Neuronal stem cell (in vitro differentiated cells): ENCODE measurements around the gene ZC3HAV1.

Experiments used
- DNase-seq: peaks from one replicate; pipeline ENCODE4 v3.0.0-alpha.2; 2013; ENCODE audit warnings: low spot score
- H2AFZ ChIP-seq: one replicate; pipeline ENCODE4 v1.6.1; 2013; ENCODE audit warnings: mild to moderate bottlenecking, low read length, inconsistent platforms
- H2AK5ac ChIP-seq: 2 replicates; pipeline ENCODE4 v1.6.1; 2013; ENCODE audit warnings: low read depth, mild to moderate bottlenecking, inconsistent platforms, low read length, moderate library complexity, mixed read lengths
- H2BK120ac ChIP-seq: 2 replicates; pipeline ENCODE4 v1.6.1; 2013; ENCODE audit warnings: low read depth, mild to moderate bottlenecking, inconsistent platforms, low read length, moderate library complexity, mixed read lengths
- H2BK12ac ChIP-seq: one replicate; pipeline ENCODE4 v1.6.1; 2013; ENCODE audit warnings: low read length, inconsistent platforms
- H2BK15ac ChIP-seq: 2 replicates; pipeline ENCODE4 v1.6.1; 2013; ENCODE audit warnings: mild to moderate bottlenecking, low read length, inconsistent platforms, mixed read lengths
- H2BK5ac ChIP-seq: one replicate; pipeline ENCODE4 v1.6.1; 2013; ENCODE audit warnings: inconsistent platforms, mild to moderate bottlenecking, low read length, moderate library complexity
- H3K14ac ChIP-seq: one replicate; pipeline ENCODE4 v1.6.1; 2013; ENCODE audit warnings: low read length, inconsistent platforms
- H3K18ac ChIP-seq: 2 replicates; pipeline ENCODE4 v1.6.1; 2013; ENCODE audit warnings: low read length, inconsistent platforms
- H3K23ac ChIP-seq: 2 replicates; pipeline ENCODE4 v1.6.1; 2013; ENCODE audit warnings: low read depth, mild to moderate bottlenecking, mixed read lengths, low read length, inconsistent platforms; ENCODE audit not compliant: poor library complexity
- H3K27ac ChIP-seq: replicated peaks from 3 replicates; pipeline ENCODE4 v1.5.1; 2013; ENCODE audit warnings: low read length, inconsistent platforms
- H3K27me3 ChIP-seq, 3 experiments: 2 replicates each; pipeline ENCODE4 v1.6.1; 2013; ENCODE audit warnings: low read length in 3 of 3, mild to moderate bottlenecking in 2 of 3, inconsistent platforms in 1 of 3, low read depth in 1 of 3, mixed read lengths in 1 of 3, moderate library complexity in 1 of 3; ENCODE audit not compliant: control insufficient read depth in 3 of 3, insufficient read depth in 3 of 3
- H3K36me3 ChIP-seq, 2 donors: replicated peaks in 1 of 2; 2 replicates each; pipeline ENCODE4 v1.6.1; 2013; ENCODE audit warnings: low read length in 2 of 2; ENCODE audit not compliant: control insufficient read depth in 2 of 2, insufficient read depth in 2 of 2
- H3K4ac ChIP-seq: 2 replicates; pipeline ENCODE4 v1.6.1; 2013; ENCODE audit warnings: inconsistent platforms, mild to moderate bottlenecking, low read length, moderate library complexity
- H3K4me1 ChIP-seq, 2 donors: 1 replicate in 1 of 2; 2 replicates in 1 of 2; pipeline ENCODE4 v1.6.1; 2013; ENCODE audit warnings: low read length in 2 of 2, low read depth in 1 of 2; ENCODE audit not compliant: control insufficient read depth in 2 of 2, insufficient read depth in 1 of 2
- H3K4me2 ChIP-seq: one replicate; pipeline ENCODE4 v1.6.1; 2013; ENCODE audit warnings: mild to moderate bottlenecking, low read length, inconsistent platforms; ENCODE audit not compliant: insufficient read depth, poor library complexity, severe bottlenecking
- H3K4me3 ChIP-seq, 2 donors: 2 replicates each; pipeline ENCODE4 v1.5.1; 2013; ENCODE audit warnings: low read length in 2 of 2, mild to moderate bottlenecking in 2 of 2, inconsistent platforms in 1 of 2, moderate library complexity in 1 of 2
- H3K79me1 ChIP-seq: one replicate; pipeline ENCODE4 v1.6.1; 2013; ENCODE audit warnings: low read depth, mild to moderate bottlenecking, inconsistent platforms, low read length, moderate library complexity
- H3K9ac ChIP-seq: one replicate; pipeline ENCODE4 v1.6.1; 2013; ENCODE audit warnings: mild to moderate bottlenecking, low read depth, low read length, inconsistent platforms; ENCODE audit not compliant: poor library complexity
- H3K9me3 ChIP-seq, 2 donors: replicated peaks in 1 of 2; 2 replicates each; pipeline versions ENCODE3 to v1.6.1; 2013; ENCODE audit warnings: low read length in 2 of 2, mild to moderate bottlenecking in 2 of 2, inconsistent platforms in 1 of 2, low read depth in 1 of 2, mixed read lengths in 1 of 2, moderate library complexity in 1 of 2; ENCODE audit not compliant: control insufficient read depth in 2 of 2, insufficient read depth in 1 of 2
- H4K8ac ChIP-seq: one replicate; pipeline ENCODE4 v1.6.1; 2013; ENCODE audit warnings: low read depth, mild to moderate bottlenecking, inconsistent platforms, low read length, moderate library complexity
- H4K91ac ChIP-seq: one replicate; pipeline ENCODE4 v1.6.1; 2013; ENCODE audit warnings: low read length, low read depth, mild to moderate bottlenecking, inconsistent platforms; ENCODE audit not compliant: poor library complexity
- WGBS, 2 donors: extraction: QIAGEN DNeasy Blood & Tissue Kit; methylation state at CpG; one replicate each; pipeline ENCODE4 v1.1.7; 2013; ENCODE audit warnings: missing lambda C conversion rate in 2 of 2, mixed read lengths in 1 of 2; ENCODE audit not compliant: insufficient read length in 2 of 2, insufficient replicate concordance in 1 of 2; ENCODE audit errors: extremely low coverage in 2 of 2; 5-methylcytosine and 5-hydroxymethylcytosine counted together

ZC3HAV1 gene

GRCh38 chr7:139072796-139073195, 36.7 kb downstream of the ZC3HAV1 start:
- no peaks in the 10 kb centered on the region for H3K4me1 ChIP-seq
- H3K18ac ChIP-seq, result no peak overlapping the region
- no peak overlapping the region for H3K9ac ChIP-seq
- no peak overlapping the region for H3K27ac ChIP-seq
- H4K91ac ChIP-seq, result no peak overlapping the region
- H3K4ac ChIP-seq, result no peak overlapping the region
- no peak for DNase-seq
- no peak overlapping the region for H2BK12ac ChIP-seq
- H3K36me3 ChIP-seq, result peaks cover 4 to 76% of the 10 kb centered on the region in 2 donors
- H2AK5ac ChIP-seq, result no peak overlapping the region
- H2BK5ac ChIP-seq, result no peak overlapping the region
- H3K4me2 ChIP-seq, result no peak overlapping the region
- no peak overlapping the region for H4K8ac ChIP-seq
- peaks cover 2 to 3% of the 10 kb centered on the region in 2 donors for H3K9me3 ChIP-seq
- WGBS, 2 donors, result no CpG with 5 or more reads among the region's 8 CpGs
- no peak overlapping the region for H2BK15ac ChIP-seq
- no peak overlapping the region for H3K4me3 ChIP-seq
- H3K79me1 ChIP-seq, result no peaks in the 10 kb centered on the region
- no peak overlapping the region for H3K23ac ChIP-seq
- H2AFZ ChIP-seq, result no peak overlapping the region
- H2BK120ac ChIP-seq, result no peak overlapping the region
- H3K27me3 ChIP-seq, result no peaks in the 10 kb centered on the region
- no peak overlapping the region for H3K14ac ChIP-seq

- Histone ChIP-seq H3K18ac (no peak overlapping the region), H2BK5ac (no peak overlapping the region), H4K91ac (no peak overlapping the region), H3K4ac (no peak overlapping the region), H3K9me3 (peaks cover 2 to 3% of the 10 kb centered on the region in 2 donors), H2BK12ac (no peak overlapping the region), H3K36me3 (peaks cover 4 to 82% of the 10 kb centered on the region in 2 donors), H2BK120ac (no peak overlapping the region), H3K9ac (no peak overlapping the region), H3K23ac (no peak overlapping the region), H3K27ac (no peak overlapping the region), H2BK15ac (no peak overlapping the region), H2AFZ (no peak overlapping the region), H3K27me3 (no peaks in the 10 kb centered on the region), H3K4me1 (no peaks in the 10 kb centered on the region), H2AK5ac (no peak overlapping the region), H3K4me3 (no peak overlapping the region), H3K4me2 (no peak overlapping the region), H4K8ac (no peak overlapping the region), H3K79me1 (no peaks in the 10 kb centered on the region), H3K14ac (no peak overlapping the region)
- no peak for DNase-seq
- WGBS, 2 donors, result no CpG with 5 or more reads among the region's 3 CpGs
Observed at GRCh38 chr7:139071680-139072079, 37.8 kb downstream of the ZC3HAV1 start.

GRCh38 chr7:139068544-139069399, 40.7 kb downstream of the ZC3HAV1 start:
- DNase-seq, result no peak
- Histone ChIP-seq H2BK120ac (no peak overlapping the region), H3K4me2 (no peak overlapping the region), H3K4ac (no peak overlapping the region), H4K8ac (no peak overlapping the region), H2BK15ac (no peak overlapping the region), H3K18ac (no peak overlapping the region), H3K23ac (no peak overlapping the region), H3K36me3 (peaks cover 4 to 85% of the 10 kb centered on the region in 2 donors), H3K9me3 (peaks cover 2 to 3% of the 10 kb centered on the region in 2 donors), H3K14ac (no peak overlapping the region), H3K4me1 (peaks cover 0 to 2% of the 10 kb centered on the region in 2 donors), H3K27ac (no peak overlapping the region), H2BK5ac (no peak overlapping the region), H3K27me3 (no peaks in the 10 kb centered on the region), H2AK5ac (no peak overlapping the region), H2AFZ (no peak overlapping the region), H3K4me3 (no peak overlapping the region), H3K9ac (no peak overlapping the region), H3K79me1 (no peaks in the 10 kb centered on the region), H4K91ac (no peak overlapping the region), H2BK12ac (no peak overlapping the region)
- WGBS, 2 donors, result no CpG with 5 or more reads among the region's 9 CpGs

GRCh38 chr7:139066315-139066714, 43.2 kb downstream of the ZC3HAV1 start:
- no peak overlapping the region for H2BK120ac ChIP-seq
- WGBS, 2 donors, result no CpG with 5 or more reads among the region's 9 CpGs
- H4K91ac ChIP-seq, result no peak overlapping the region
- H3K4me2 ChIP-seq, result no peak overlapping the region
- no peak overlapping the region for H2BK5ac ChIP-seq
- no peaks in the 10 kb centered on the region for H3K27me3 ChIP-seq
- H3K9me3 ChIP-seq, result peaks cover 2 to 3% of the 10 kb centered on the region in 2 donors
- H2BK12ac ChIP-seq, result no peak overlapping the region
- no peak for DNase-seq
- no peak overlapping the region for H3K23ac ChIP-seq
- H4K8ac ChIP-seq, result no peak overlapping the region
- peaks cover 4 to 77% of the 10 kb centered on the region in 2 donors for H3K36me3 ChIP-seq
- H3K18ac ChIP-seq, result no peak overlapping the region
- H3K4me3 ChIP-seq, result no peak overlapping the region
- peak overlapping the region; percentile 1 for H3K27ac ChIP-seq
- H3K14ac ChIP-seq, result no peak overlapping the region
- H3K9ac ChIP-seq, result no peak overlapping the region
- H3K4me1 ChIP-seq, result peaks cover 0 to 2% of the 10 kb centered on the region in 2 donors
- no peak overlapping the region for H2BK15ac ChIP-seq
- no peaks in the 10 kb centered on the region for H3K79me1 ChIP-seq
- no peak overlapping the region for H2AK5ac ChIP-seq
- no peak overlapping the region for H3K4ac ChIP-seq
- no peak overlapping the region for H2AFZ ChIP-seq
